GM12801 (cell line): ENCODE results near the gene SLC12A8.

Experiments
- TF ChIP-seq, protein P1 (sequence below): IDR thresholded peaks from one replicate; pipeline ENCODE4 v1.5.1; 2011; ENCODE audit warnings: control low read depth; ENCODE audit not compliant: insufficient read length; ENCODE audit errors: extremely low read depth

Gene SLC12A8

GRCh38 chr3:125134952-125135351 lies 77.6 kb downstream of the SLC12A8 start:
- TF ChIP-seq, protein P1, sequence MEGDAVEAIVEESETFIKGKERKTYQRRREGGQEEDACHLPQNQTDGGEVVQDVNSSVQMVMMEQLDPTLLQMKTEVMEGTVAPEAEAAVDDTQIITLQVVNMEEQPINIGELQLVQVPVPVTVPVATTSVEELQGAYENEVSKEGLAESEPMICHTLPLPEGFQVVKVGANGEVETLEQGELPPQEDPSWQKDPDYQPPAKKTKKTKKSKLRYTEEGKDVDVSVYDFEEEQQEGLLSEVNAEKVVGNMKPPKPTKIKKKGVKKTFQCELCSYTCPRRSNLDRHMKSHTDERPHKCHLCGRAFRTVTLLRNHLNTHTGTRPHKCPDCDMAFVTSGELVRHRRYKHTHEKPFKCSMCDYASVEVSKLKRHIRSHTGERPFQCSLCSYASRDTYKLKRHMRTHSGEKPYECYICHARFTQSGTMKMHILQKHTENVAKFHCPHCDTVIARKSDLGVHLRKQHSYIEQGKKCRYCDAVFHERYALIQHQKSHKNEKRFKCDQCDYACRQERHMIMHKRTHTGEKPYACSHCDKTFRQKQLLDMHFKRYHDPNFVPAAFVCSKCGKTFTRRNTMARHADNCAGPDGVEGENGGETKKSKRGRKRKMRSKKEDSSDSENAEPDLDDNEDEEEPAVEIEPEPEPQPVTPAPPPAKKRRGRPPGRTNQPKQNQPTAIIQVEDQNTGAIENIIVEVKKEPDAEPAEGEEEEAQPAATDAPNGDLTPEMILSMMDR: no peak

GRCh38 chr3:125132815-125133214 lies 79.7 kb downstream of the SLC12A8 start:
- TF ChIP-seq, protein P1: no peak

DNA sequence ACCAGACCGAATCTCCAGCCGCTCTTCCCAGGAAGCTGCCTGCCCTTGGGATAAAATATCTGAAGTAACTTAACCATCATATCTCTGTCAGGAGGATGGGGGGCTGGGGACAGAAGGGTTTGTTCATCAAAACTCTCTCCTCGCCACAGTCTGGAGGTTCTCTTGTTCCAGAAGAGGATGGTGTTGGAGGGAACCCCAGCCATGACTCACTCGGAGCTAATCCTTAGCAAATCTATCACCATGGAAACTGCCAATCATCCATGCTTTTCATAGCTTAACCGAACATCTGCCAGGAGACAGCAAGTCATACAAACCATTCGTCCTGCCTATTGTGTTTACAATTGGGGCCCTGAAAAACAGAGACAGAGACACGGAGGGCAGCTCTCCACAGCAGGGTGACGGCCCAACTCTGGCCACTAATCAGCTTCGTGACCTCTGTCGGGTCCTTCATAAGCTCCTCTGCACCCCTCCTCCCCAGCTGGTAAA lies 83.0 kb downstream of the SLC12A8 start:
- TF ChIP-seq, protein P1: no peak

DNA sequence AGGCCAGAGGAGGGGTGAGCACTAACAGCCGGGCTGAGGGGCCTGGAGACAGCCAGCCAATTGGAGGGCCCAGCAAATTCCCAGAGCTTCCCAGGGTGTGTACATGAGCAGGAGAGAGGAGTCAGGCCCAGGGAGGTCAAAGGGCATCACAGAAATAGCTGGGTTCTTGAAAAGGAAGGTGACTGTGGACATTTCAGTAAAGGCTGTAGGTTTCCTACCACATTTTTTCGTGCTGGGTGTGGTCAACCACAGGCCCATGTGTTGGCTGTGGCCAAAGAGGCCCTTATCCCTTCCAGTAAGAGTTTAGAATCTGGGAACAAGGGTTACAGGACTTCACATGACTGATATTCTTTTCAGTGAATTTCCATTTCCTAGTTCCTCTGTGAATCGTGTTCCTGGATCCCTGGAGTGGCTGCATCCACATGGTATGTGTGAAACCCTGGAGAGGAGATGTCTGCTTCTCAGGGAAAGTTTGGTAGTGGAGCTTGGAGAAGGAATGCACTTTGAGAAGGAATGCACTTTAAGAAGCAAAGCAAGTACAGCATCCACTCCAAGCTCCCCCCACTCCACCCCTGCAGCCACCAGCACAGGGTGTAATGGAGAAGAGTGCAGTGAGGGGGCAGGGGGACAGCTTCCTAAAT lies 83.6 kb downstream of the SLC12A8 start:
- TF ChIP-seq, protein P1: no peak

DNA sequence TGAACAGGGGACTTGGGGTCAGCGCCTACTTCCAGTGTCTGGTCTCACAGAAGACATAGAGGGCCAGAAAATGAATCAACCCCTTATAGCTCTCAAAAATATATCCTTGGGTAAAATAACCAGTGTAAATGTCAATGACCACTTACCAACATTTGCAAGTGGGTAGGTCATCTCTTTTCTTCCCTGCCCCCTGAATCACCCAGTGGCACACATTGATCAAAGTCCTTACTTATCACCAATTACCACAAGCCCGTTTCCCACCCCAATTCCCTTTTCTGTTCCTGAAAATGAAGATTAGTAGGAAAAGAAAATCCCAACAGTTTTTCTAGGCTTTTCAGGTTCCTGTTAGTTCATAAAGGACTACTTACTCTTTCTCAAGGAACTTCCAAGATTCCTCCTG lies 86.2 kb downstream of the SLC12A8 start:
- TF ChIP-seq, protein P1: no peak

DNA sequence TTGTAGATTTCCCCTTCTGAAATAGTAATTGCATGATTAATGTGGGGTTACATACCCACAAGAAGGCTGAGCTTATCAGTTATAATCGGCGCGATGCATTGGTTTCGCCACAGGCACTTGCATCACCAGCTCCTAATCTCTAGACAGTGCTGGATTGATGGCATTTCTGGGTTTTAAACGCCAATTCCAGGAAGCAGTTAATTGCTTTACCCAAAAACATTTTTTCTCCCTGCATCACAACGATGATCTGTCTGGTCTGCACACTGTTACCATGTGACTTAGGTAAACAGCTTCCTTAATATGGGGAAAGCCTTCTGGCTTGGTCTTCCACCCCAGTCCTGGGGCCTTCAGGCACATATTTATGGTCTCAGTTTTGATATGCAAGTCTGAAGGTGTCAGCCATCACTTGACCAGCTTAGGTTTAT lies 86.7 kb downstream of the SLC12A8 start:
- TF ChIP-seq, protein P1: no peak

- TF ChIP-seq, protein P1: no peak
Observed at GRCh38 chr3:125123451-125124305, 88.9 kb downstream of the SLC12A8 start.
